Pancreas (tissue), 10 donors: ENCODE data around the gene ZSCAN25. TPM values are rescaled to one million over a fixed set of nuclear protein-coding genes. Genes with fewer than 3 reads are reported as not detected.
"Not testable (repeated sequence)": the region's sequence is repeated elsewhere in the genome, so short reads cannot be mapped to it uniquely, and the experiment has no call there.

ENCODE experiments used
- ATAC-seq, 4 donors: fragments of 200-7000 bp; cut with Tn5 transposase; one replicate each; pipeline versions ENCODE4 v1.8.0 to v1.9.1; 2020; ENCODE audit warnings: mild to moderate bottlenecking in 4 of 4, moderate library complexity in 4 of 4
- DNase-seq, 6 donors: peaks; one replicate each; pipeline ENCODE4 v3.0.0-alpha.2; 2020
- FAIRE-seq: peaks from 2 replicates; lab custom pipeline; 2012; peaks lifted over from hg19 to GRCh38; lab: Jason Lieb, UNC
- H3K27ac ChIP-seq, 4 donors: fragments of 200-600 bp; sonication (generic); 1 replicate in 3 of 4; 2 replicates in 1 of 4; pipeline versions ENCODE4 v1.5.0 to v1.8.0; 2020
- H3K27me3 ChIP-seq, 4 donors: fragments of 200-600 bp; one replicate each; pipeline ENCODE4 v1.8.0; 2021
- H3K36me3 ChIP-seq, 3 donors: fragments of 200-600 bp; sonication (generic) in 1 of 3; one replicate each; pipeline versions ENCODE4 v1.5.0 to v1.8.0; 2020 to 2021
- H3K4me1 ChIP-seq, 3 donors: fragments of 200-600 bp; one replicate each; pipeline ENCODE4 v1.8.0; 2021
- H3K4me3 ChIP-seq, 4 donors: fragments of 200-600 bp; sonication (generic) in 2 of 4; one replicate each; pipeline versions ENCODE4 v1.5.0 to v1.8.0; 2020 to 2021
- H3K9me3 ChIP-seq, 4 donors: fragments of 200-600 bp; one replicate each; pipeline ENCODE4 v1.8.0; 2021
- WGBS, 2 donors: extraction: QIAGEN DNeasy Blood & Tissue Kit; methylation state at CpG; one replicate each; pipeline ENCODE4 v1.1.7; 2013; 5-methylcytosine and 5-hydroxymethylcytosine counted together
- intact Hi-C, 3 donors: fragments of 100-400 bp; cut with DNase I; formaldehyde crosslinking; loops; one replicate each; pipeline versions ENCODE4 v1.11.1 to v1.14.2; 2022
- polyA plus RNA-seq, 2 donors: library from polyadenylated mRNA; stranded (reverse); fragments of 200-250 nt; gene quantifications; one replicate each; pipeline ENCODE4 v1.2.3, GENCODE V29; 2013
- total RNA-seq, 6 donors: library from RNA; stranded (reverse); fragmentation: NEBNext Ultra II Directional in 4 of 6; extraction: Animal tissue kit (Norgen Biotek cat#: 25700) in 4 of 6; gene quantifications; one replicate each; pipeline versions ENCODE4 v1.2.1 to v1.2.4, GENCODE V29; 2021 to 2023
- TF ChIP-seq, protein P1 (sequence below), 4 donors: fragments of 200-600 bp; sonication (generic) in 3 of 4; IDR thresholded peaks; one replicate each; pipeline versions ENCODE4 v1.5.0 to v1.8.0; 2021; ENCODE audit warnings: antibody characterized with exemption in 4 of 4
- donor health status: healthy with polysubstance abuse.
- donor health status: DM: no; HTN: no; CAD: no; lungs with moderate emphysema.
- donor health status: DM: no; HTN: no; CAD: no.
- donor health status: control.
- donor health status: control.
- donor health status: Bipolar disorder and iron deficiency.
- donor health status: DM: yes; HTN: yes; CAD: no.
- donor health status: DM: no; HTN: no; CAD: no.
- donor health status: DM: no; HTN: no; CAD: no.
- donor health status: DM: yes; HTN: yes; CAD: no.

The ZSCAN25 gene
- total RNA-seq (10 to 100 TPM in 1 of 6 donors, 1 to 10 TPM in 5; 7.4 to 12.8 (median 8.2) TPM), polyA plus RNA-seq (1 to 10 TPM; 4.7 to 5.8 TPM)

- Histone ChIP-seq H3K27me3 (no peaks in the 10 kb centered on the region), H3K36me3 (peaks cover 0 to 28% (median 22%) of the 10 kb centered on the region in 3 donors), H3K27ac (peak within 1 kb of the TSS; percentile 75 to 82 (median 78)), H3K4me1 (peaks cover 0 to 8% (median 7%) of the 10 kb centered on the region in 3 donors), H3K4me3 (peak within 1 kb of the TSS; percentile 87 to 98 (median 92)), H3K9me3 (no peaks in the 10 kb centered on the region)
- TF ChIP-seq, protein P1, sequence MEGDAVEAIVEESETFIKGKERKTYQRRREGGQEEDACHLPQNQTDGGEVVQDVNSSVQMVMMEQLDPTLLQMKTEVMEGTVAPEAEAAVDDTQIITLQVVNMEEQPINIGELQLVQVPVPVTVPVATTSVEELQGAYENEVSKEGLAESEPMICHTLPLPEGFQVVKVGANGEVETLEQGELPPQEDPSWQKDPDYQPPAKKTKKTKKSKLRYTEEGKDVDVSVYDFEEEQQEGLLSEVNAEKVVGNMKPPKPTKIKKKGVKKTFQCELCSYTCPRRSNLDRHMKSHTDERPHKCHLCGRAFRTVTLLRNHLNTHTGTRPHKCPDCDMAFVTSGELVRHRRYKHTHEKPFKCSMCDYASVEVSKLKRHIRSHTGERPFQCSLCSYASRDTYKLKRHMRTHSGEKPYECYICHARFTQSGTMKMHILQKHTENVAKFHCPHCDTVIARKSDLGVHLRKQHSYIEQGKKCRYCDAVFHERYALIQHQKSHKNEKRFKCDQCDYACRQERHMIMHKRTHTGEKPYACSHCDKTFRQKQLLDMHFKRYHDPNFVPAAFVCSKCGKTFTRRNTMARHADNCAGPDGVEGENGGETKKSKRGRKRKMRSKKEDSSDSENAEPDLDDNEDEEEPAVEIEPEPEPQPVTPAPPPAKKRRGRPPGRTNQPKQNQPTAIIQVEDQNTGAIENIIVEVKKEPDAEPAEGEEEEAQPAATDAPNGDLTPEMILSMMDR (IDR thresholded peaks at IDR 0.05) = no peak
- FAIRE-seq = no peak
- ATAC-seq = peak; percentile 97 to 100 (median 98)
- peak; percentile 85 to 95 (median 87) for DNase-seq
- WGBS, 2 donors = 1% methylated on average over 59 to 60 of the region's 60 CpGs
- intact Hi-C loops = no loop called here
Measured at GRCh38 chr7:99616359-99617191, at the start of gene ZSCAN25. TSS of gene ZSCAN25 (plus strand) at chr7:99616946. CDS start at chr7:99619607, 2,661 bp downstream.

GRCh38 chr7:99568770-99569169 lies 48.0 kb upstream of the ZSCAN25 start:
- 94 to 95% methylated on average over 7 of the region's 7 CpGs for WGBS, 2 donors
- FAIRE-seq, ATAC-seq, H3K4me1 ChIP-seq, H3K4me3 ChIP-seq, intact Hi-C loops, DNase-seq, H3K9me3 ChIP-seq, H3K27ac ChIP-seq, H3K27me3 ChIP-seq: not testable (repeated sequence)
- peaks cover 7 to 49% (median 12%) of the 10 kb centered on the region in 3 donors for H3K36me3 ChIP-seq

GRCh38 chr7:99571768-99572167 lies 45.0 kb upstream of the ZSCAN25 start:
- WGBS, 2 donors = 96% methylated on average over 3 of the region's 3 CpGs
- DNase-seq = no peak
- TF ChIP-seq, protein P1 (IDR thresholded peaks at IDR 0.05) = no peak
- H3K27me3 ChIP-seq = no peaks in the 10 kb centered on the region
- H3K4me3 ChIP-seq = no peak overlapping the region
- ATAC-seq = no peak
- no peaks in the 10 kb centered on the region for H3K9me3 ChIP-seq
- intact Hi-C loops = no loop called here
- H3K36me3 ChIP-seq = peaks cover 0 to 34% (median 8%) of the 10 kb centered on the region in 3 donors
- H3K4me1 ChIP-seq = no peaks in the 10 kb centered on the region
- H3K27ac ChIP-seq = no peak overlapping the region
- FAIRE-seq = no peak

DNA sequence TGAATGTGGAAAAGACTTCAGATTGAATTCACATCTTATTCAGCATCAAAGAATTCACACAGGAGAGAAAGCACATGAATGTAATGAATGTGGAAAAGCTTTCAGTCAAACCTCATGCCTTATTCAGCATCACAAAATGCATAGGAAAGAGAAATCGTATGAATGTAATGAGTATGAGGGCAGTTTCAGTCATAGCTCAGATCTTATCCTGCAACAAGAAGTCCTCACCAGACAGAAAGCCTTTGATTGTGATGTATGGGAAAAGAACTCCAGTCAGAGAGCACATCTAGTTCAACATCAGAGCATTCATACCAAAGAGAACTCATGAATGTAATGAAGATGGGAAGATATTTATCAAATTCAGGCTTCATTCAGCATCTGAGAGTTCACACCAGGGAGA lies 43.5 kb upstream of the ZSCAN25 start:
- 90 to 100% methylated on average over 1 of the region's 1 CpG for WGBS, 2 donors
- H3K36me3 ChIP-seq = peaks cover 0 to 32% (median 8%) of the 10 kb centered on the region in 3 donors
- H3K27me3 ChIP-seq = no peaks in the 10 kb centered on the region
- FAIRE-seq (no peak), ATAC-seq (no peak), DNase-seq (no peak)
- H3K27ac ChIP-seq = no peak overlapping the region
- TF ChIP-seq, protein P1 (IDR thresholded peaks at IDR 0.05) = no peak
- no peaks in the 10 kb centered on the region for H3K4me1 ChIP-seq
- intact Hi-C loops = no loop called here
- H3K4me3 ChIP-seq = no peak overlapping the region
- H3K9me3 ChIP-seq = no peaks in the 10 kb centered on the region

DNA sequence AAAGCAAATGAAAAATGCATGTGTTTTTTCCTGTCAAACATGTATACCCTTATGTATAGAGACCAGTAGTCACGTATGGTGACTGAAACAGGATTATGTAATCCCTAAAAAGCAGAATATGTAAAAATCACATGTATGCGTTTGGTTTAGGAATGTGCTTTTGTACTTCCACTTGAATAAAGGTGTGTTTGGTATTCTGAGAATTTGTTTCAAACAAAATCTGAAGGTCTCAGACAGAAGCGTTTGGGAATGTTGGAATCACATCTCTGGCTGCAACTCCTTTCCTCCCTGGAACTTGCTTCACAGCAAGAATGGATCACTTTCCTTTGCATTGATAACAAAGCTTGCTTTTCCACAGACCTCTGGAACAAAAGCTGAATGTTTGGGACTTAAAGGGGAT lies 40.5 kb upstream of the ZSCAN25 start:
- TF ChIP-seq, protein P1 (IDR thresholded peaks at IDR 0.05) = no peak
- H3K9me3 ChIP-seq = no peaks in the 10 kb centered on the region
- no peak overlapping the region for H3K27ac ChIP-seq
- H3K4me3 ChIP-seq = no peak overlapping the region
- ATAC-seq = no peak
- no peaks in the 10 kb centered on the region for H3K4me1 ChIP-seq
- DNase-seq = no peak
- intact Hi-C loops = no loop called here
- peaks cover 0 to 24% (median 8%) of the 10 kb centered on the region in 3 donors for H3K36me3 ChIP-seq
- FAIRE-seq = no peak
- no peaks in the 10 kb centered on the region for H3K27me3 ChIP-seq
- 68 to 82% methylated on average over 3 of the region's 3 CpGs for WGBS, 2 donors
